Measurements from ENCODE around the gene NFIB.

Gene NFIB

DNA sequence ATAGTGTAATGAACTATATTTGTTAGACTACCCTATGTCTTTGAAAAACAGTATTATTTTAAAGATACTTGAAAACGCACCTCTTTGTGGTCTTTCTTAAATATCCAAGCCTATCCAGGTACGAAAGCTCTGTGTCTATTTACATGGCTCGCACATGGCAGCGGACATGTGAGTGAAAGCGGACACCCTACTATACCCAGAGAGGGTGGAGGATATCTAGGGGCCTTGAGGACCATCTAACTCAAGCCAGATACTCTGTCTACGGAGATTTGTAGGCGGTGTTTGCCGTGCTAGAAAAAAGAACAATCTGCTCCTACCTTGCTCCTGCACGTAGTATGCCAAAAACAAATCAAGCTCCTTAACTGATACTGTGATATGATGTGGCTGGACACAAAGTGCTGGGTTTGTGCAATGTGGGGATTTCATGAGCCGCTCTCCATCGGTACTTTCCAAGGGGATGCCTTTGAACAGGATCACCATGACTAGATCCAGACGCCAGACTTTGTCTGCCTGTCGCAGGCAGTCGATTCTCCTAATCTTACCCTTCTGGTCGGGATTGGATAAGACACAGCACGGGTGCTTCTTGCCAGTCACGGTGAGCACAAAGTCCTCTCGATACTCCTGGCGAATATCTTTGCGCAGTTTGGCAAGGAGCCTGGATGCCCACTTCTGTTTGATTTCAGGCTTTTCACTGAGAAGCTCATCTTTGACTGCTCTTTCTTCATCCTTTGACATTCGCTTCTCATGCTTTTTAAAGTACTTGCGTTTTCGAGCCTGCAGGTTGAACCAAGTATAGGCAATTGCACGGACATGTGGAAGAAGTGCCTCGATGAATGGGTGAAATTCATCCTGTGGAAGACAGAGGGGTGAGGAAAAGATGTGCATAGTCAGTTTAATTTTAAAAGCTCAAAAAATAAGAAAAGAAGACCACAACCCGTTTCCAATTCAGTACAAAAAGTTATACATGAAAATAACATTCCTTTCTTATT is 7.0 kb downstream of the NFIB start:
- no peak for DNase-seq (ENCODE audit: low read depth in 2 of 2)

DNA sequence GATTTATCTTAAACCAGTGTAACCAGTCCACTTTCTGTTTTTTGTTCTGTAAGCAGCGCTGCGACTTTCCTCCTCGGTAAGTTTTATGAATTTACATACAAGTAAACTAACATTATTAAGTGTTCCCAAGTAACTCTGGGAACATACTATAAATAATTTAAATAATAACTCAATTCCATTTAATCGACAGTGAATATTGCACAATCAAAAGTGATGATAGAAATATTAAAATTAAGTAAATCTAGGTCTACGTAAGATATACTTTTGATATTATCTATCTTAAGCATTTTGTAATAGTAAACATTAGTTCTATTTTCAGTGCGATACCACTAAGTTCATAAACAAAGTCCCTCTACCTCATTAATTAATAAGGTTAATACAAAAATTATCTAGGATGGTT is 7.8 kb downstream of the NFIB start:
- DNase-seq (ENCODE audit: low read depth in 2 of 2): no peak

- no peak for DNase-seq (ENCODE audit: low read depth in 2 of 2)
Measured at GRCh38 chr9:14304259-14304658, 9.7 kb downstream of the NFIB start.

- no peak for DNase-seq (ENCODE audit: low read depth in 2 of 2)
Measured at GRCh38 chr9:14303521-14303920, 10.4 kb downstream of the NFIB start.

GRCh38 chr9:14303100-14303499 is 10.8 kb downstream of the NFIB start:
- DNase-seq (ENCODE audit: low read depth in 2 of 2): no peak

DNA sequence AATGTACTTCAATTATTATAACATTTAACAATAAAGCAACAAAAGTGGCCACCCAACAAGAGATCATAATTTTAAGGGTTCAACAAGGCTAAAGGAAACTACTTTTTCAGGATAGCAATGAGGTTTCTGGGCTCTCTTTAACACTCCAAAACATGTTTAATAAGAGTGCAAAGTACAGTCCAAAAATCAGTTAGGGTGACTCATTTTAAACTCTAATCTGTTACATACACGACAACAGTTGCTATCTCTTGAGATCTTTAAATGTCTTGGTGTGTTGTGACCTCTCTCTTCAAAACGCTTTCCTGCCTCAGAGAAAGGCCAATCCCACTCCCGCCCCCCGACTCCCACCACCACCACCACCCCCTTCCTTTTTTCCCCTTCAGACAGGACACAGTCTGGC is 11.5 kb downstream of the NFIB start:
- DNase-seq (ENCODE audit: low read depth in 2 of 2): no peak

DNA sequence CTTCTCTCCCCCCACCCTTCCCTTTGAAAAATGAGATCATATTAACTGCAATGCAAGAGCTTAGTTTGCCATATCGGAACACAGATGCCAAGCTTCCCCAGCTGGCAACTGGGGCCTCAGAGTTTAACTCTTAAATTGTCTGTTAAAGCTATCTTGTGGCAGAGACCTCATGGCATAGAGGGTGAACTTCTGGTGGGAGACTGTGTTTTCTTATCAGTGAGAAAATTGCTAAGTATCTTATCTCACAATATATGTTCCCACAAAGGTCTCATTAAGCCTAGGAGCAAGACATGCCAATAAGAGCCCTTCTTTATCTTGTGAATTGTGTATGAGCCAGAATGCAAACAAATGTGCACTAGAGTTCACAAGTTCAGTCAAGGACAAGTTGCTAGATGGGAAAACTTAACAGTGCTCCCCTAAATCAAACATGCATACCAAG is 12.3 kb downstream of the NFIB start:
- DNase-seq (ENCODE audit: low read depth in 2 of 2): no peak

DNA sequence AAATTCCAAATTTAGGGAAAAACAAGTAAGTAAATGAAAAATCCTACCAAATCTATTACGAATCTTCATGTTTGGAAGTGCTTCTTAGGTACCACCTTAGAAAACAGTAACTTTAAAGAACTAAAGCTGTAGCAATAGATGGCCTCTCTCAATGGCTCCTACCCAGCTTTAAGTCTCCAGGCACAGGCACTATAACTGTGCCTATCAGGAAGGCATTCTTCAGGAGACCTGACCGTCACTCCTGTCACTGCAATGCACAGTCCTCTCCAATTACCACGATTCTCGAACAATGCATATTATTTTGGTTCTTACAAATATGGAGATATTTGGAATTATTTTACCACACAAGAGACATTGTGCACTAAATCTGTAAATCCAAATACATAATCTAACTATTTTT is 12.9 kb downstream of the NFIB start:
- no peak for DNase-seq (ENCODE audit: low read depth in 2 of 2)

GRCh38 chr9:14300588-14300987 is 13.4 kb downstream of the NFIB start:
- no peak for DNase-seq (ENCODE audit: low read depth in 2 of 2)

GRCh38 chr9:14300040-14300439 is 13.9 kb downstream of the NFIB start:
- no peak for DNase-seq (ENCODE audit: low read depth in 2 of 2)

DNA sequence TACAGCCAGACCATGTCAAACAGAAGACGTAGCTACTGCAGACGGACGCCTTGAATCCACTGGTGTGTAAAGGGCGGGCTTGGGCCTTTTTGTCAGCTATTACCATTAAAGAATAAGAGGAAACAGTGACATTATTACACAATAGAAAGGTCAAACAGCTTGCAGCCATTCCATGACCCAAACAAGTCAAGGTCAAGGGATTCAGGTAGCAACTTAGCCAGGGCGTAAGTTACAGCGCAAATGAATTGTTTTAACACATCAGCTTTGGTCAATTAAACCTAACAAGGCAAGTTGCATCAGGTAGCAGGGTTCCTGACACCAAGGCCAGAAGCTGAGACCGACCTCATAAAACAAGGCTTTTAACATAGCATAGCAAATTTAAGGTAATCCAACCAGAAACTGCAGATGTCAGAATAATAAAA is 15.3 kb downstream of the NFIB start:
- DNase-seq (ENCODE audit: low read depth in 2 of 2): no peak

DNA sequence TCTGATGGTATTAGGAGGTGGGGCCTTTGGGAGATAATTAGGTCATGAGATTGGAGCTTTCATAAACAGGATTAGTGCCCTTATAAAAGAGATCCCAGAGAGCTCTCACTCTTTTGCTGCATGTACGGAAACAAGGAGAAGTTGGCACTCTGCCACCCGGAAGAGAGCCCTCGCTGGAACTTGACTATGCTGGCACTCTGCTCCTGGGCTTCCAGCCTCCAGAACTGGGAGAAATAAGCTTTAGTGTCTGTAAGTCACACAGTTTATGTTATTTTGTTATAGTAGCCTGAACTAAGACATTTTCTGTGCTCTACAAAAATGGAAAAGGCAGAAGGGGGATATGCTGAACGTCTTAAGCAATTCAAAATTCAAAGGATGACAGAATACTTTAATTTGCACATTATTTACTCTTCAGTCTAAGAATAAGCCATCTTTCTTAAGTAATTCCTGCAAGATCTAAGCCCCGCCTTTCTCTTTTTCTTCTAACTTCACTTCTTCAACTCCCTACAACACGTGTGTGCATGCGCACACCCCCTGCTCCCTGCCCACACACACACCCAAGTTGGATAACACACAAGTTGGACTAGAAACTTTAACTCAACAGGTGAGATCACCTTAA is 17.3 kb downstream of the NFIB start:
- no peak for DNase-seq (ENCODE audit: low read depth in 2 of 2)

DNA sequence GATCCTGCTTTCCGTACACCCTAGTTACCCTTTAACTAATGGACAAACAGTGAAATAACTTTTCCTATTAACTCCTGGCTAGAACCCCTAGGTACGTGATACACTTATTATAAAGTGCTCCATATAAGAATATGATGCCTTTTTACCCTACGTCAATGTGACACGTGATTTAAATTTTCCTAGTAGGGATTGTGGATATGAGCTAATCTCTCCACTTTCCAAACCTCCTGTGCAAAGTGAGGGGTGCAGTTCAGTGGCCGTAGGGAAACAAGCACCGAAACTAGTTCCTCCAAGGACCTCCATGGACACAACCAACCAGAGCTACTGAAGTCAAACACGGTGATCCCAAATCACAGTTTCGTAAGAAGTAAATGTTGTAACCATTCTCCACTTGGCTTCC is 19.3 kb downstream of the NFIB start:
- DNase-seq (ENCODE audit: low read depth in 2 of 2): no peak

DNA sequence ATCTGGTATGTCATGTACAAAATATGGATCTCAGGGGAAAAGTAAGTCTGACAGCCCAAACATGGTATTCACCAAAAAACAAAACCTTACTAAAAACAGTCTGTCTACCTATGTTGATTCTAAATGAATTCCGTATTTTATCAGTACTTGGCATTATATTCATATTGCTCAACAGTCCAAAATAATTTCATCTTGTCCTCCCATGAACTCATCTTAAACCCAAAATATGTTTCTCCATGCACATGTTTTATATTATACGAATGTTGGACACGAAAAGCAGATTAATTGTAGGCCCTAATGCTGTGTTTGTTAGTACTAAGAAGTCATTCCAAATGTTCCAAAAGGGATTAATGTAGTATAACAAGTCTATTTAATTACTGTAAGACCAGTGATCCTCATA is 20.1 kb downstream of the NFIB start:
- DNase-seq (ENCODE audit: low read depth in 2 of 2): no peak

- no peak for DNase-seq (ENCODE audit: low read depth in 2 of 2)
Measured at GRCh38 chr9:14292181-14292739, 21.7 kb downstream of the NFIB start.

DNA sequence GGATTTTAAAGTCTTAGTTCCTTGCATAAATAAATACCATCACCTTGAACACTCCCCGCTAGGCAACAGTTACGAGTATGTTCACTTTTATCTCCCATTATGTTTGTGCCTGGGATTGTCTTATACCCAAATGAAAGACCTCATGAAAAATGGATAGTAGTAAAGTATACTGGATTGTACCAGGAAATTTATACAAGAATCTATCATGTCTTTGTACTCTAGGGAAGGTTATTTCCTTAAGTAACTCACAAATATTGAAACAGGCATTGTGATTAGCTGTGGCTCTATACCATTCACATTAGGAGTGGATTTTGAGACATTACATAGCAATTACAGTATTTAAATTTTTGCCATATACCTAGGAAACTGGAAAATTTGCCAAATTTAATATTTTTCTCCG is 24.0 kb downstream of the NFIB start:
- DNase-seq (ENCODE audit: low read depth in 2 of 2): no peak

DNA sequence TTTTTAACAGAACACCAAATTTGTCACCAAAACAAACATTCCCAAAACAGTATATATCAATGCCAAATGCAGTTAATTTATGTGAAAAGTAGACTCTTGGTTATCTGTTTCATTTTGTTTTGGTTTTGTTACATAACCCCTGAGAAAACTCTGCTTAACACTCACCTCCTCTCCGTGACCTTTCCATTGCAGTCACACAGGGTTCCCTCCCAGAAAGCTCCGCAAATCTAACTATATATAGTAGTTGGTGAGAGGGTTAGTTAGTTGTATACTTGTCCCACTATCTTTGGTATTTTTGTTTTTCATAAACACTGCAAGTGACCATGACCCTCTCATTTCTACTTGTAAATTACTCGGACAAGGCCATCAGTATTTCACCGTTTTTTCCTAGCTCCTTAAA is 25.5 kb downstream of the NFIB start:
- no peak for DNase-seq (ENCODE audit: low read depth in 2 of 2)

DNA sequence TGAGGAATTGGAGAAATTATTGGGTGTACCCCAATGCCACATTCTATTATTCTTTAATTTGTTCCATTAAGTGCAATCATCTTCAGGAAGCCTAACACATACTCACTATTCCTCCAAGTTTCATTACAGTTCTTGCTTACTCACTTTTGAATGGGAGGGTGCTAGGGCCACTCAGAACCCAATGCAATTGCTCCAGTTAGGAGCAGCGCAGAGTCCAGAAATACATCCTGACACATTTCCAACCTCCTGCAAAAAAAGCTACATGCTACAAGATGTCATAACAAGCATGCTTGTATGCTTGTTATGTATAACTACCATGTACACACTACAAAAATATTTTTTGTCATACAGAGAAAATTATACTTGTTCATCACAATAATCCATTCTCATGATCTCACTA is 27.8 kb downstream of the NFIB start:
- no peak for DNase-seq (ENCODE audit: low read depth in 2 of 2)

DNA sequence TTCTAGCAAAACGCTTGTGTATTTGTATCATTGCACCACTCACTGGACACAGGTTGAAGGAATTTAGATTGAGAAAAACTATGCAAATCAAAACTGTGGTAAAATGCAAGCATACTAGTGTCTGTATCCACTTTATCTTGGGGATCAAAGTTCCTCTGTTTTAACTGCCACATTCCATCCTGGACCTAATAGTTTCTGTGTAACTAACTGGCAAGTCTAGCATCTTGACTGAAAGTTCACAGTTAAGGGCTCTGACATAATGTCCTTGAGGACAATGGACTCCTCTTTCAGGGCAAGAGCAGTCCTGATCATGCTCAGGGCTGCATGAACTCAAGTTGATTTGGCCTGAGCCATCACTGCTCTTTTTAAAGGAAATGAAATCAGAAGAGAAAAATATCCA is 30.7 kb downstream of the NFIB start:
- no peak for DNase-seq (ENCODE audit: low read depth in 2 of 2)

DNA sequence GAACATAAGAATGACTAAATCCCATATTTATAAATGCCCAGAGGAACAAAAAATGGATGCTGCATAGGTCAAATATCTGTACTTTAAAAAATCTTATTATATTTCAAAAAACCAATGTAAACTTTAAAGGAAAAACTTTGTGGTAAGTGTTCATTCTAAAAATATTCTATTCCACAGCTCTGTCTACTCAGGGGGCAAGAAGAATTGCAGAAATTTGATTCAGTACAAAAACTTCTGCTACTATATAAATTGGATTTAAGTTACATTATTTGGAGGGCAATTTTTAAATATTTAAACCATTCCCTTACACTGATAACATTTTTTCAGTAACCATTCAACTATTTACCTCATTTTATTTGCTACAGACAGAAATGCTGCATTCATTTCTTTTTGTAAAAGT is 32.1 kb downstream of the NFIB start:
- DNase-seq (ENCODE audit: low read depth in 2 of 2): no peak

GRCh38 chr9:14281136-14281795 is 32.7 kb downstream of the NFIB start:
- DNase-seq (ENCODE audit: low read depth in 2 of 2): no peak

- DNase-seq (ENCODE audit: low read depth in 2 of 2): no peak
Measured at GRCh38 chr9:14279671-14280070, 34.3 kb downstream of the NFIB start.
